ENCODE measurements around the gene A2M.

The A2M gene

GRCh38 chr12:9079082-9079481 is 36.6 kb downstream of the A2M start:
- no peaks in the 10 kb centered on the region for H3K27me3 ChIP-seq (ENCODE audit: low read length)

GRCh38 chr12:9077152-9078031 is 38.3 kb downstream of the A2M start:
- Histone ChIP-seq H3F3A (ENCODE audit: insufficient read depth) (no peaks in the 10 kb centered on the region), H3K4me2 (ENCODE audit: low read depth, low read length, poor library complexity, severe bottlenecking) (no peak overlapping the region), H3K9me2 (replicated peaks; ENCODE audit: insufficient read depth, low read length) (no peaks in the 10 kb centered on the region), H4K20me1 (ENCODE audit: low read depth, low read length) (no peaks in the 10 kb centered on the region), H2AFZ (ENCODE audit: low read depth, low read length, severe bottlenecking) (no peak overlapping the region), H3K9ac (ENCODE audit: low read length) (no peak overlapping the region), H3K27me3 (ENCODE audit: low read length) (no peaks in the 10 kb centered on the region), H3K9me3 (ENCODE audit: insufficient read depth, low read length) (no peaks in the 10 kb centered on the region), H3K4me3 (ENCODE audit: insufficient read depth, low read length, poor library complexity, severe bottlenecking) (no peak overlapping the region), H3K36me3 (ENCODE audit: low read length) (no peaks in the 10 kb centered on the region), H3K79me2 (ENCODE audit: insufficient read depth, low read length) (no peaks in the 10 kb centered on the region), H3K27ac (ENCODE audit: low read depth, low read length) (no peak overlapping the region)
- TF ChIP-seq, protein P1, sequence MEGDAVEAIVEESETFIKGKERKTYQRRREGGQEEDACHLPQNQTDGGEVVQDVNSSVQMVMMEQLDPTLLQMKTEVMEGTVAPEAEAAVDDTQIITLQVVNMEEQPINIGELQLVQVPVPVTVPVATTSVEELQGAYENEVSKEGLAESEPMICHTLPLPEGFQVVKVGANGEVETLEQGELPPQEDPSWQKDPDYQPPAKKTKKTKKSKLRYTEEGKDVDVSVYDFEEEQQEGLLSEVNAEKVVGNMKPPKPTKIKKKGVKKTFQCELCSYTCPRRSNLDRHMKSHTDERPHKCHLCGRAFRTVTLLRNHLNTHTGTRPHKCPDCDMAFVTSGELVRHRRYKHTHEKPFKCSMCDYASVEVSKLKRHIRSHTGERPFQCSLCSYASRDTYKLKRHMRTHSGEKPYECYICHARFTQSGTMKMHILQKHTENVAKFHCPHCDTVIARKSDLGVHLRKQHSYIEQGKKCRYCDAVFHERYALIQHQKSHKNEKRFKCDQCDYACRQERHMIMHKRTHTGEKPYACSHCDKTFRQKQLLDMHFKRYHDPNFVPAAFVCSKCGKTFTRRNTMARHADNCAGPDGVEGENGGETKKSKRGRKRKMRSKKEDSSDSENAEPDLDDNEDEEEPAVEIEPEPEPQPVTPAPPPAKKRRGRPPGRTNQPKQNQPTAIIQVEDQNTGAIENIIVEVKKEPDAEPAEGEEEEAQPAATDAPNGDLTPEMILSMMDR (IDR thresholded peaks at IDR 0.05; ENCODE audit: insufficient read depth, low read length, poor library complexity, severe bottlenecking) = no peak
- TF ChIP-seq EZH2phosphoT487 (conservative IDR thresholded peaks at IDR 0.05; ENCODE audit: low read length) = no peak

More at GRCh38 chr12:9079082-9079481, 36.6 kb downstream of the A2M start:
- Histone ChIP-seq H3K36me3 (ENCODE audit: low read length) (no peaks in the 10 kb centered on the region), H3K79me2 (ENCODE audit: insufficient read depth, low read length) (no peaks in the 10 kb centered on the region), H3K9me2 (replicated peaks; ENCODE audit: insufficient read depth, low read length) (no peaks in the 10 kb centered on the region), H3F3A (ENCODE audit: insufficient read depth) (no peaks in the 10 kb centered on the region), H3K4me2 (ENCODE audit: low read depth, low read length, poor library complexity, severe bottlenecking) (no peak overlapping the region), H3K9ac (ENCODE audit: low read length) (no peak overlapping the region), H3K4me3 (ENCODE audit: insufficient read depth, low read length, poor library complexity, severe bottlenecking) (no peak overlapping the region), H3K9me3 (ENCODE audit: insufficient read depth, low read length) (no peaks in the 10 kb centered on the region), H3K27ac (ENCODE audit: low read depth, low read length) (no peak overlapping the region), H4K20me1 (ENCODE audit: low read depth, low read length) (no peaks in the 10 kb centered on the region), H2AFZ (ENCODE audit: low read depth, low read length, severe bottlenecking) (no peak overlapping the region)
- TF ChIP-seq EZH2phosphoT487 (conservative IDR thresholded peaks at IDR 0.05; ENCODE audit: low read length) = no peak
- TF ChIP-seq, protein P1 (IDR thresholded peaks at IDR 0.05; ENCODE audit: insufficient read depth, low read length, poor library complexity, severe bottlenecking) = no peak

- Histone ChIP-seq H2AFZ (ENCODE audit: low read depth, low read length, severe bottlenecking) (no peak overlapping the region), H4K20me1 (ENCODE audit: low read depth, low read length) (no peaks in the 10 kb centered on the region), H3K4me3 (ENCODE audit: insufficient read depth, low read length, poor library complexity, severe bottlenecking) (no peak overlapping the region), H3K9ac (ENCODE audit: low read length) (no peak overlapping the region), H3K27me3 (ENCODE audit: low read length) (no peaks in the 10 kb centered on the region), H3F3A (ENCODE audit: insufficient read depth) (no peaks in the 10 kb centered on the region), H3K4me2 (ENCODE audit: low read depth, low read length, poor library complexity, severe bottlenecking) (no peak overlapping the region), H3K27ac (ENCODE audit: low read depth, low read length) (no peak overlapping the region), H3K9me2 (replicated peaks; ENCODE audit: insufficient read depth, low read length) (no peaks in the 10 kb centered on the region), H3K79me2 (ENCODE audit: insufficient read depth, low read length) (no peaks in the 10 kb centered on the region), H3K9me3 (ENCODE audit: insufficient read depth, low read length) (no peaks in the 10 kb centered on the region), H3K36me3 (ENCODE audit: low read length) (no peaks in the 10 kb centered on the region)
- TF ChIP-seq, protein P1 (IDR thresholded peaks at IDR 0.05; ENCODE audit: insufficient read depth, low read length, poor library complexity, severe bottlenecking) = no peak
- no peak for TF ChIP-seq EZH2phosphoT487 (conservative IDR thresholded peaks at IDR 0.05; ENCODE audit: low read length)
Observed at GRCh38 chr12:9076733-9077132, 39.0 kb downstream of the A2M start.

Data from SU-DHL-6 (cell line).